Pancreas (tissue), 10 donors: Measurements from ENCODE around the gene SEL1L. TPM values are rescaled to one million over a fixed set of nuclear protein-coding genes. Genes with fewer than 3 reads are reported as not detected.

Source experiments
- ATAC-seq, 4 donors: fragments of 200-7000 bp; cut with Tn5 transposase; one replicate each; pipeline versions ENCODE4 v1.8.0 to v1.9.1; 2020; ENCODE audit warnings: mild to moderate bottlenecking in 4 of 4, moderate library complexity in 4 of 4
- DNase-seq, 6 donors: peaks; one replicate each; pipeline ENCODE4 v3.0.0-alpha.2; 2020
- FAIRE-seq: peaks from 2 replicates; lab custom pipeline; 2012; peaks lifted over from hg19 to GRCh38; lab: Jason Lieb, UNC
- H3K27ac ChIP-seq, 4 donors: fragments of 200-600 bp; sonication (generic); 1 replicate in 3 of 4; 2 replicates in 1 of 4; pipeline versions ENCODE4 v1.5.0 to v1.8.0; 2020
- H3K27me3 ChIP-seq, 4 donors: fragments of 200-600 bp; one replicate each; pipeline ENCODE4 v1.8.0; 2021
- H3K36me3 ChIP-seq, 3 donors: fragments of 200-600 bp; sonication (generic) in 1 of 3; one replicate each; pipeline versions ENCODE4 v1.5.0 to v1.8.0; 2020 to 2021
- H3K4me1 ChIP-seq, 3 donors: fragments of 200-600 bp; one replicate each; pipeline ENCODE4 v1.8.0; 2021
- H3K4me3 ChIP-seq, 4 donors: fragments of 200-600 bp; sonication (generic) in 2 of 4; one replicate each; pipeline versions ENCODE4 v1.5.0 to v1.8.0; 2020 to 2021
- H3K9me3 ChIP-seq, 4 donors: fragments of 200-600 bp; one replicate each; pipeline ENCODE4 v1.8.0; 2021
- CTCF ChIP-seq, 4 donors: fragments of 200-600 bp; sonication (generic) in 3 of 4; IDR thresholded peaks; one replicate each; pipeline versions ENCODE4 v1.5.0 to v1.8.0; 2021; ENCODE audit warnings: antibody characterized with exemption in 4 of 4
- WGBS, 2 donors: extraction: QIAGEN DNeasy Blood & Tissue Kit; methylation state at CpG; one replicate each; pipeline ENCODE4 v1.1.7; 2013; 5-methylcytosine and 5-hydroxymethylcytosine counted together
- intact Hi-C, 3 donors: fragments of 100-400 bp; cut with DNase I; formaldehyde crosslinking; loops; one replicate each; pipeline versions ENCODE4 v1.11.1 to v1.14.2; 2022
- polyA plus RNA-seq, 2 donors: library from polyadenylated mRNA; stranded (reverse); fragments of 200-250 nt; gene quantifications; one replicate each; pipeline ENCODE4 v1.2.3, GENCODE V29; 2013
- total RNA-seq, 6 donors: library from RNA; stranded (reverse); fragmentation: NEBNext Ultra II Directional in 4 of 6; extraction: Animal tissue kit (Norgen Biotek cat#: 25700) in 4 of 6; gene quantifications; one replicate each; pipeline versions ENCODE4 v1.2.1 to v1.2.4, GENCODE V29; 2021 to 2023
- donor health status: healthy with polysubstance abuse.
- donor health status: DM: no; HTN: no; CAD: no; lungs with moderate emphysema.
- donor health status: DM: no; HTN: no; CAD: no.
- donor health status: control.
- donor health status: control.
- donor health status: Bipolar disorder and iron deficiency.
- donor health status: DM: yes; HTN: yes; CAD: no.
- donor health status: DM: no; HTN: no; CAD: no.
- donor health status: DM: no; HTN: no; CAD: no.
- donor health status: DM: yes; HTN: yes; CAD: no.

Gene SEL1L
- total and polyA plus RNA-seq, 8 donors: 54.5 to 763 (median 423) TPM

GRCh38 chr14:81458352-81458751 lies 75.3 kb downstream of the SEL1L start:
- Histone ChIP-seq H3K27me3 (no peaks in the 10 kb centered on the region), H3K9me3 (no peaks in the 10 kb centered on the region), H3K4me1 (no peaks in the 10 kb centered on the region), H3K36me3 (no peaks in the 10 kb centered on the region), H3K4me3 (no peak overlapping the region), H3K27ac (no peak overlapping the region)
- DNase-seq (no peak), ATAC-seq (no peak), FAIRE-seq (no peak)
- intact Hi-C loops: loop anchor here in 1 of 3 donors (10.0 kb wide), 1 partner anchor 184 kb away; no protein-coding TSS in a partner anchor
- WGBS, 2 donors: 83 to 93% methylated on average over 8 of the region's 8 CpGs
- TF ChIP-seq CTCF (IDR thresholded peaks at IDR 0.05): no peak

GRCh38 chr14:81455390-81455789 lies 78.3 kb downstream of the SEL1L start:
- intact Hi-C loops: loop anchor here (2.0 to 10.0 kb wide), 3 partner anchors 181 to 189 kb away; no protein-coding TSS in a partner anchor
- DNase-seq (no peak), FAIRE-seq (no peak), ATAC-seq (no peak)
- no peak for TF ChIP-seq CTCF (IDR thresholded peaks at IDR 0.05)
- Histone ChIP-seq H3K4me1 (no peaks in the 10 kb centered on the region), H3K36me3 (no peaks in the 10 kb centered on the region), H3K4me3 (no peak overlapping the region), H3K27me3 (peaks cover 0 to 5% (median 0%) of the 10 kb centered on the region in 4 donors), H3K27ac (no peak overlapping the region), H3K9me3 (no peaks in the 10 kb centered on the region)
- 51 to 61% methylated on average over 5 of the region's 5 CpGs for WGBS, 2 donors

GRCh38 chr14:81454572-81455218 lies 79.0 kb downstream of the SEL1L start:
- intact Hi-C loops: loop anchor here (2.0 to 10.0 kb wide), 3 partner anchors 180 to 188 kb away; no protein-coding TSS in a partner anchor
- no peak for TF ChIP-seq CTCF (IDR thresholded peaks at IDR 0.05)
- Histone ChIP-seq H3K27me3 (peaks cover 0 to 5% (median 0%) of the 10 kb centered on the region in 4 donors), H3K27ac (no peak overlapping the region), H3K36me3 (no peaks in the 10 kb centered on the region), H3K9me3 (no peaks in the 10 kb centered on the region), H3K4me3 (no peak overlapping the region), H3K4me1 (no peaks in the 10 kb centered on the region)
- 60 to 66% methylated on average over 5 of the region's 5 CpGs for WGBS, 2 donors
- no peak for ATAC-seq
- no peak for DNase-seq
- no peak for FAIRE-seq

DNA sequence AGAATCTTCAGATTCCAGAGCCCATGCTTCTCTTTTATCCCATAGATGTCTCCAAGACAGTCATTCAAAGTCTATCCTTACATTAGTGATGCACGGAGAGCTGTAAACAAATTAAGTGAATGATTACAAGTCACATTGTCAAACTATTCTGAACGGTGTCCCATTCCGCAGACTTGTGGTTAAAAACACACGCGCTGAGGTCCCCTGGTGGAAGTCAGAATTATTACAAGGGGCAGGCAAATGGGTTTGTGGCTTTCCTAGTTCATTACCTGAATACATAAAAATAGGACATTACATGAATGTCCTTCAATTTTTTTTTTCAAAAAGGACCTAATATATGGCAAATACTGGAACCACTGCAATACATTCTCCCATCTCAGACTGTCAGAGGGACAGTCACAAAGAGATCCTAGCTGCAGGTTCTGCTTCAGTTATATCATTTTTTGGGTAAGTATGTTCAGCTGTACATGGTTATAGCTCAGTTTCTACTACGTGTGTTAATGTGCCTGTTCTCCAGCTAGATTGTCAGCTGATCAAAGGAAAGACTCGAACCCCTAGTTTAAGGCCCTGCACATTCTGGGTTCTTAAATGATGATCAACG lies 80.4 kb downstream of the SEL1L start:
- intact Hi-C loops: loop anchor here in 1 of 3 donors (10.0 kb wide), 1 partner anchor 178 kb away; no protein-coding TSS in a partner anchor
- Histone ChIP-seq H3K9me3 (no peaks in the 10 kb centered on the region), H3K27me3 (peaks cover 0 to 5% (median 0%) of the 10 kb centered on the region in 4 donors), H3K36me3 (no peaks in the 10 kb centered on the region), H3K4me3 (no peak overlapping the region), H3K27ac (no peak overlapping the region), H3K4me1 (no peaks in the 10 kb centered on the region)
- DNase-seq (peak in 3 of 6 donors; percentile 45 to 68 (median 67)), ATAC-seq (peak; percentile 78 to 92 (median 89)), FAIRE-seq (peak; percentile 61)
- 14 to 17% methylated on average over 8 of the region's 8 CpGs for WGBS, 2 donors
- TF ChIP-seq CTCF (IDR thresholded peaks at IDR 0.05): peak; percentile 57 to 81 (median 78)
